ENCODE results near the gene DDX19B. TPM values are rescaled to one million over a fixed set of nuclear protein-coding genes. Genes with fewer than 3 reads are reported as not detected.
"Not testable (repeated sequence)": the region's sequence is repeated elsewhere in the genome, so short reads cannot be mapped to it uniquely, and the experiment has no call there.

The DDX19B gene
- polyA plus RNA-seq, 2 of the 4 experiments (the other 2 are of a cell fraction): 26.9 to 50.6 TPM

- ATAC-seq: no peak
- POLR2A ChIA-PET: no interaction called here
- Histone ChIP-seq H3K4me2 (no peak overlapping the region), H3K27ac (no peak overlapping the region), H3K9me3 (no peaks in the 10 kb centered on the region), H3K4me3 (no peak overlapping the region), H3K4me1 (no peaks in the 10 kb centered on the region)
- DNase-seq (ENCODE audit: low read depth in 1 of 2, low spot score in 1 of 2): no peak
- no peak for TF ChIP-seq POLR2AphosphoS2 (conservative IDR thresholded peaks at IDR 0.05; ENCODE audit: low read length)
- TF ChIP-seq ELK1 (IDR thresholded peaks at IDR 0.05; ENCODE audit: low read depth, low read length): no peak
- no peak for TF ChIP-seq MYC (IDR thresholded peaks at IDR 0.05; ENCODE audit: borderline replicate concordance, low read length)
- TF ChIP-seq FOXS1 (CRISPR knock-in tag; IDR thresholded peaks at IDR 0.05): no peak
- no peak for TF ChIP-seq CBX2 (IDR thresholded peaks at IDR 0.05; ENCODE audit: borderline replicate concordance, low read depth)
- TF ChIP-seq FOSL2 (IDR thresholded peaks at IDR 0.05): no peak
- no peak for TF ChIP-seq FOSL2 (CRISPR knock-in tag; IDR thresholded peaks at IDR 0.05)
- TF ChIP-seq CTCF (IDR thresholded peaks at IDR 0.05): no peak
- no peak for TF ChIP-seq SMC3 (IDR thresholded peaks at IDR 0.05)
- FAIRE-seq: no peak
- 95% methylated on average over 1 of the region's 1 CpG for WGBS (ENCODE audit: missing lambda C conversion rate)
- CTCF ChIA-PET: interaction anchor here (1.6 to 3.3 kb wide), 3 partner anchors 9 to 25 kb away, joined by 4 to 12 read pairs (median 7); partner anchors contain the start of gene EXOSC6
Measured at GRCh38 chr16:70276392-70276791, 22.6 kb upstream of the DDX19B start.

GRCh38 chr16:70287304-70287971, 11.5 kb upstream of the DDX19B start:
- CTCF ChIA-PET: interaction anchor here (1.5 to 1.7 kb wide), 3 partner anchors 17 to 35 kb away, joined by 3 to 6 read pairs (median 4); no protein-coding TSS in a partner anchor
- FAIRE-seq; DNase-seq (ENCODE audit: low read depth in 1 of 2, low spot score in 1 of 2); ATAC-seq; H3K9me3 ChIP-seq: not testable (repeated sequence)
- Histone ChIP-seq H3K4me3 (peak overlapping the region; percentile 100), H3K4me1 (peaks cover 39% of the 10 kb centered on the region), H3K27ac (peak overlapping the region; percentile 95 to 100), H3K4me2 (peak overlapping the region; percentile 91)
- POLR2A ChIA-PET: interaction anchor here (0.7 to 2.6 kb wide), 5 partner anchors 12 to 59 kb away, joined by 3 to 36 read pairs (median 11); partner anchors contain the start of genes DDX19A and DDX19B
- WGBS (ENCODE audit: missing lambda C conversion rate): 89% methylated on average over 17 of the region's 17 CpGs

GRCh38 chr16:70289229-70290094, 9.5 kb upstream of the DDX19B start, which contains the start of gene AARS1:
TSS of gene AARS1 (minus strand) at chr16:70289506. CDS start at chr16:70282763, 6,743 bp downstream.
- FAIRE-seq (no peak), ATAC-seq (peak; percentile 99 to 100), DNase-seq (ENCODE audit: low read depth in 1 of 2, low spot score in 1 of 2) (peak; percentile 99 to 100)
- ChIA-PET POLR2A (interaction anchor here (0.7 to 2.6 kb wide), 13 partner anchors 9 to 90 kb away, joined by 3 to 36 read pairs (median 3); partner anchors contain the start of genes DDX19A, DDX19B and EXOSC6), CTCF (interaction anchor here (0.9 to 1.3 kb wide), 2 partner anchors 182 to 235 kb away, joined by 3 to 4 read pairs; no protein-coding TSS in a partner anchor)
- 2% methylated on average over 45 of the region's 53 CpGs for WGBS (ENCODE audit: missing lambda C conversion rate)
- H3K27ac ChIP-seq: peak within 1 kb of the TSS; percentile 95 to 100
- H3K4me2 ChIP-seq: peak within 1 kb of the TSS; percentile 91
- no peaks in the 10 kb centered on the region for H3K9me3 ChIP-seq
- peak within 1 kb of the TSS; percentile 100 for H3K4me3 ChIP-seq
- peaks cover 28% of the 10 kb centered on the region for H3K4me1 ChIP-seq
- TF ChIP-seq USF2 (IDR thresholded peaks at IDR 0.05) (peak; percentile 76), CEBPB (IDR thresholded peaks at IDR 0.05) (peak; percentile 30 to 79; a peak in 2 of 4 replicates), FOSL2 (IDR thresholded peaks at IDR 0.05) (no peak), FOSL2 (CRISPR knock-in tag; IDR thresholded peaks at IDR 0.05) (0 out of 2 replicates have a peak, but pooled peaks have one; percentile 18), BCL3 (IDR thresholded peaks at IDR 0.05) (peak; percentile 89; the same call in 2 of the 3 replicates), TP53 (CRISPR knock-in tag; IDR thresholded peaks at IDR 0.05) (no peak), POLR2A (IDR thresholded peaks at IDR 0.05; ENCODE audit: low read length) (peak; percentile 90), CTCF (IDR thresholded peaks at IDR 0.05) (no peak), PBX3 (IDR thresholded peaks at IDR 0.05) (peak; percentile 99), KDM5A (IDR thresholded peaks at IDR 0.05) (peak; percentile 32; the same call in 1 of the 2 replicates), PHF8 (IDR thresholded peaks at IDR 0.05; ENCODE audit: borderline replicate concordance, low read depth) (peak; percentile 91), HOXB13 (CRISPR knock-in tag; IDR thresholded peaks at IDR 0.05; ENCODE audit: low read depth) (no peak), NFE2L2 (conservative IDR thresholded peaks at IDR 0.05; ENCODE audit: low read length) (no peak), E2F6 (IDR thresholded peaks at IDR 0.05; ENCODE audit: borderline replicate concordance, low read depth) (no peak)

Data from A549 (cell line).